Cerebellar nuclear complex (tissue), 1 donor: Measurements from ENCODE around the gene PDXDC1.
"Not testable (repeated sequence)": the region's sequence is repeated elsewhere in the genome, so short reads cannot be mapped to it uniquely, and the experiment has no call there.

Source experiments
- DNase-seq, 2 experiments: peaks; one replicate each; lab custom pipeline; 2025; lab: John Stamatoyannopoulos, UW

PDXDC1 gene

DNA sequence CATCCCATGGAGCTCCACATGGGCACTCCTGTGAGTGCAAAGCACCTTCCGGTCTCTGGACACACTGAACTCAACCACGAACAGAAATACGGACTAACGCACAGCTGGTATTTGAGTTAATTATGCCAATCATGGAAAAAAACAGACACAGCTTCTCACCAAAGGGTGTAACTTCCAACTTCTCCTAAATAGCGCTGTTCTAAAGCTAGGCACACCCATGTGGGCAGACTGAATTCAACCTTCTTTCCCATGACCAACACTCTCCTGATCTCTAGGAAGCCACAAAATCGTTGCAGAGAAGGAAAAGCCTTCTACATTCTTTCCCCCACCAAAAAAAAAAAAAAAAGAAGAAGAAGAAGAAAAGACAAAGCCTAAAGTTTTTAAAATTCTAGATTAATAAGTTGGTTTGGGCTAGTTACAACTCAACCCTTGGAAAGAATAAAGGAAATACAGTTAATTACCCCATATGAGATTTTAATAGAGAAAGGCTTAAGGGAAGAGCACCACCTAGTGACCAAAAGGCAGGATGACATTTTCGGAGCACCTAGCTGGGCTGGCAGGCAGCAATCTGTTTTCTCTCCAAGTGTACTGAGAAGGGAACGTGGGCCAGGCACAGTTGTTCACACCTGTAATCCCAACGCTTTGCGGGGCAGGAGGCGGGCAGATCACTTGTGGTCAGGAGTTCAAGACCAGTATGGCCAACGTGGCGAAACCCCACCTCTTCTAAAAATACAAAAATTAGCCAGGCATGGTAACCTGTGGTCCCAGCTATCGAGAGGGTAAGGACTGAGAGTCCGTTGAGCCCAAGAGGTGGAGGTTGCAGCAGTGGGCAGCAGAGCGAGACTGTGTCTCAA, 97.3 kb downstream of the PDXDC1 start:
- DNase-seq: not testable (repeated sequence)

- DNase-seq: no peak
Measured at GRCh38 chr16:15073101-15073500, 98.3 kb downstream of the PDXDC1 start.

DNA sequence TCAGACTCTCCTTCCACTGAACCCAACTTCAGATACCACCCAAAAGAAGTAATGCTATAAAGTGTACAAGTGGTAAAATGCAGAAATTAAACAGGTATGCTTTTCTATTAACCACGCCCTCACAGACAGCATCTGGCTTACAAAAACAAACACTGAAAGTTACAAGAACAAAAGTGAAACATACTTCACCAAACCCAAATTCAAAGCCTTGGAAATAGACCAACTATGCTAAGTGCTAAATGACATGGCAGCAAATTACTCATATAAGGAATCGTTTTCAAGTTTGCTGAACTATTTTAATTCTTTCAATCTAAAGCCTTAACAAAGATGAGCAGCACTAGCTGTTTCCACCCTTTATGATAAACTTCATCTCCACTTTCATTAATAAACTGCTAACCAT, 101.3 kb downstream of the PDXDC1 start:
- DNase-seq: not testable (repeated sequence)

DNA sequence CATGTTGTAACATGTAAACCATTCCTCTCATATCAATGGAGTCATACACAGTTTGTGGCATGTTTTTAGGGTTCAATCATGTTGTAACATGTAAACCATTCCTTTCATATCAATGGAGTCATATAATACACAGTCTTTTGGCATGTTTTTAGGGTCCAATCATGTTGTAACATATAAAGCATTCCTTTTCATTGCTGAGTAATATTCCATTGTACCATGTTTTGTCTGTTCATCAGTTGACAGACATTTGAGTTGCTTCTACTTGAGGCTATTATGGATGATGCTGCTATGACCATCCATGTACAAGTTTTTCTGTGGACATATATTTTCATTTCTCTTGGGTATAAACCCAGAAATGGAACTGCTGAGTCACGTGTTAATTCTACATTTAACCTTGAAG, 106.1 kb downstream of the PDXDC1 start:
- DNase-seq: not testable (repeated sequence)

DNA sequence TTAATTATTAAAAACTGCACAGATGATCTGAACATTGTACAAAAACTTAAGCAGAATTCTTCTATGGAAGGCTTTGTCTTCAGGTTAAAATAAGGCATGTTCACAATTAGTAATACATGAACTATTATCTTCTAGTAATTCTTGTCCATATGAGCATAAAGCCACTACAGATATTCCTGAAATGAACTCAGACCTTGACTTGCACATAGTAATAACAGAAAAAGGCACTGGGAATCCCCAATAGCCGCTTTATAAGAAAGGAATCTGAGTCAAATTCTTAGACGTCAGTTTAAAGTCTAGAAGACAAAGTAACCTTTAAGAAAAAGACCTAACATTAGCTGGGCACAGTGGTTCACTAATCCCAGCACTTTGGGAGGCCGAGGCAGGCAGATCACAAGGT, 108.0 kb downstream of the PDXDC1 start:
- DNase-seq: not testable (repeated sequence)

- not testable (repeated sequence) for DNase-seq
Measured at GRCh38 chr16:15090663-15091269, 115.9 kb downstream of the PDXDC1 start.

DNA sequence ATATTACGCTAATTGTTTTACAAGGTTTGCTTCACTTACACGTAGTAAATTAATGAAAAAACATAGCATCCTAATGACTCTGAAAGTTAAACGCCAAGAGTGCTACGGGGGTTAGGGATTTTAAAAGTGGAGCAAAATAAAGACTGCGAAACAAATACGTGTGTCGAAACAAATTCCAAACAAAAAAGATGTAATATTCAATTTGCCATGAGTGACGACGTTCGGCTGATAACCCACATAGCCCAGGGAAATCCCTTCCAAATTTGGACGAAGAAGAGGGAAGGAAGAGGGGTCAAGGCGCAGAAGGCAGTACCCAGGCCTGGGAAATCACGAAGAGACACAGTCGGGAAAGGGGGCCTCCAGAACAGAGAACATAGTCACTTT, 118.7 kb downstream of the PDXDC1 start:
- DNase-seq: not testable (repeated sequence)

DNA sequence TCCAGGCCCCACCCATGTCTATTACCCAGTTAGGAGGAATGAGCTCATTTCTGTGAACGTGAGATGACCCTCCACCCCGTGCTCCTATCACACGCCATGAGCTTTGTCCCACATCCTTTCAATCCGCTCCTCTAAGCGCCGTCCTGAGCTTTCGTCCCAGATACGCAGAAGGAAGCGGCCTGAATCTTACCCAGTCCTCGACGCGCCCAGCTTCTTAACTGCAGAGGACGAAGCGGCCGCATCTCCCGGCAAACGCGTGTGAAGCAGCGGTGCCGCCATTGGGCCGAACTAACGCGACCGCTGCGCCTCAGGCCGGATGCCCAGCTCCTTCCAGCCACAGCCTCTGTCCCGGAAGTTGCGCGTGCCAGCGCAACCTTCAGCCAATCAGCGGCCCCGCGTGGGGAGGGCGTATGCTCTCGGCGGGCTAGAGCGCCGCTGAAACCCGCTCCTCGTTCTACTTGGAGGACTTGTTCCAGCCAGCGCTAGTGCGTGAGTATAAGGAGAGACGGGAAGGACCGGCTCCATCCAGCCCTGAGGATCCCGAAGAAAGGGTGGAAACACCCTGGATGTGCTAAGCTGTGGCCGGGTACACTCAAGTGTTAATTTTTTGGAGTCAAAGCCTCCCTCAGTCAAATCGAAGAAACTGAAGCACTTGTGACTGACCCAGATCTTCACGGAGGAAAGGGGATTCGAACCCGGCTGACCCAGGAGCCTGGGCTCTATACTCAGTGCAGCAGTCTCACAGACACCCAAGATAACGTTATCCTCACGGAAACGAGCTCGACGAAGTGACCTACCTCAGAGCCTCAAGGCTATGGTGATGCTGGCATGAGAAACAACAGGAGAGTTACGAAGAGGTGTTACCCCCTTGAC, 119.4 kb downstream of the PDXDC1 start, which contains the start of gene RRN3:
TSS of gene RRN3 (minus strand) at position 318 of the 873 bp plus-strand sequence. CDS start at position 279, 39 bp downstream.
- peak; percentile 11 to 90 for DNase-seq

DNA sequence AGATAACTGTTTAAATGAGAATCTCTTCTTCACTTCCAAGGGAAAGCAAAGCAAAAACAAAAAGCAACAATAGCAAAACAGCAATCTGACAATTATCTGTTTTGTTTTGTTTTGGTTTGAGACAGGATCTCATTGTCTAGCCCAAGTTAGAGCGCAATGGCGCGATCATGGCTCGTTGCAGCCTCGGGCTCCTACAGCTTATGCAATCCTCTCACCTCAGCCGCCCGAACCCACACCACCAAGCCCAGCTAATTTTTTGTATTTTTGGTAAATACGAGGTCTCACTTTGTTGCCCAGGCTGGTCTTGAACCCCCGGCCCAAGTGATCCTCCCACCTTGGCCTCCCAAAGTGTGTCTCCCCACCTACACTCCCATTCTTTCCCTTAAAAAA, 121.8 kb downstream of the PDXDC1 start:
- not testable (repeated sequence) for DNase-seq

GRCh38 chr16:15099366-15099909, 124.6 kb downstream of the PDXDC1 start:
- not testable (repeated sequence) for DNase-seq

DNA sequence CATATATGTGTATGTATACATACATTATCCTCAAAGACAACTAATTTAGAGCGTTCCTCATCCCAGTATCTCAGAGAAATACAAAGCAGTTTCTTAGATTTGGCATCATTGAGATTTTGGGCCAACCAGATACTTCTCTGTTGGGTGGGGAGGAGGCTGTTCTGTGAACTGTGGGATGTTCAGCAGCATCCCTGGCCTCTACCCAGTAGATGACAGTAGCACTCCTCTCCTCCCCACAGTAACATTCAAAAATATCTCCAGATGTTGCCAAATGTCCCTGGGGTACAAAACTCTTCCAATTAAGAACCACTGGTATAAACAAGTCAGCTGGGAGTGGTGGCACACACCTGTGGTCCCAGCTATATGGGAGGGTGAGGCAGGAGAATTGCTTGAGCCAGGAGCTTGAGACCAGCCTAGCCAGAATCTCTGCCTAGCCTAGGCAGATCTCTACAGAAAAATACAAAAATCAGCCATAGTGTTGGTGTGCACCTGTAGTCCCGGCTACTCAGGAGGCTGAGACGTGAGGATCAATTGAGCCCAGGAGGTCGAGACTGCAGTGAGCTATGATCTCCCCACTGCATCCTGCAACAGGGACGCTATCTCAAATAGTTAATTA, 125.7 kb downstream of the PDXDC1 start:
- not testable (repeated sequence) for DNase-seq

GRCh38 chr16:15127641-15128425, 153.0 kb downstream of the PDXDC1 start:
- not testable (repeated sequence) for DNase-seq

DNA sequence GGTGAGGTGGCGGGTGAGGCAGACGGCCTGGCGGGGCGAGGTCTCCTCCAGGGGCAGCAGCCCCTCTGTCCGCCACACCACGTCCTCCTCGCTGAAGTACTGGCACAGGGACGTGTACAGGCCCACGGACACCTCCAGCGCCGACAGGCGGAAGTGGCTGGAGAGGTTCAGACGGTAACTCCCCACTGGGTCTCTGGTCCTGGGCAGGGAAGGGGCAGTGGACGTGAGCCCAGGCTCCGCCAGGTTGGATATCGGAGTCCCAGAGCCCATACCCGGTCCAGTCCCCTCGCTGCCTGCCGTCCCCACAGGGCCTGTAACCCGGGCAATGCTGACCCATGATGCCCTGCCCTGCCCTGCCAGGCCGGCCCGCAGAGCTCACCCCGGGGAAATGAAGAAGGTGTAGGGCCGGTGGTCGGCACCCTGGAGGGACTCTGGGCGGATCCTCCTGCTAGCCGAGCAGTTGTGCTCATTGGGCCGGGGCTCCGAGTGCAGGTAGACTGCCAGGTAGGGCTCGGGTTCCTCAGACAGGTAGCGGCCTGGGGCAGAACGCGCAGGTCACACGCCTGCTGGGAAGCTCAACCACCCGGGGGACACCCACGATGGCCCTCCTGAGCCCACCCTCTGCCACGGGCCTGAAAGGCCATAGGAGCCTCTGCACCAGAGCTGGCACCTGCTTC, 155.6 kb downstream of the PDXDC1 start:
- not testable (repeated sequence) for DNase-seq

DNA sequence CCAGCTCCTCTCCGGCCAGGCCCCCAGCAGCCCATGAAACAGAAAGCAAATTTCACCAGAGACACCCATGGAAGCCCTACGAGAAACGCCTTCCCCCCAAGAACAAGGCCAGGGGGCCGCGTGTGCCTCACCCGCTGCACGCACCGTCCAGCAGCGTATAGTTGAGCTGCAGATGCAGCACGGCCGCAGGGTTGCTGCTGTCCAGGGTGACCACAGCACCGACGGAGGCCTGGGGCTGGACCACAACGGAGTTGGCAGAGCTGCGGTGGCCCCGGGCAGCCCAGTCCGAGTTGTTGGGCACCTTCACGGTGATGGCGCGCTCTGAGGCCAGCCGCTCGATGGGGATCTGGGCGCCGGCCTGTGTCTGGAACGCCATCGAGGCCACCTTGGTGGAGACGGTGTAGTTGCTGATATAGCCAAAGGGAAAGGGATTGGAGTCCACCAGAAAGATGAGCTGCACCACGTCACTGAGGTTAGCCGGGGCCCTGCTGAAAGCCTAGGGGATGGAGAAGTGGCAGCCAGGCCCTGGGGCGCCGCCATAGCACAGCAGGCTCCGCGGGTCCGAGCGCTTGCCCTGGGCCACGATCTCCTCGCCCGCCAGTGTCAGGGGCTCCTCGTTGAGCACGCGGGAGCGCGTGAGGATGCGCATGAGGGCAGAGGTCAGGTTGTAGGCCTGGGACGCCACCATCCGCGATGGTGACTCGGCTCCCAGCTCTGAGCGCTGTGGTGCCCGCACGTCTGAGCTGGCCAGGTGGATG, 156.3 kb downstream of the PDXDC1 start:
- not testable (repeated sequence) for DNase-seq

DNA sequence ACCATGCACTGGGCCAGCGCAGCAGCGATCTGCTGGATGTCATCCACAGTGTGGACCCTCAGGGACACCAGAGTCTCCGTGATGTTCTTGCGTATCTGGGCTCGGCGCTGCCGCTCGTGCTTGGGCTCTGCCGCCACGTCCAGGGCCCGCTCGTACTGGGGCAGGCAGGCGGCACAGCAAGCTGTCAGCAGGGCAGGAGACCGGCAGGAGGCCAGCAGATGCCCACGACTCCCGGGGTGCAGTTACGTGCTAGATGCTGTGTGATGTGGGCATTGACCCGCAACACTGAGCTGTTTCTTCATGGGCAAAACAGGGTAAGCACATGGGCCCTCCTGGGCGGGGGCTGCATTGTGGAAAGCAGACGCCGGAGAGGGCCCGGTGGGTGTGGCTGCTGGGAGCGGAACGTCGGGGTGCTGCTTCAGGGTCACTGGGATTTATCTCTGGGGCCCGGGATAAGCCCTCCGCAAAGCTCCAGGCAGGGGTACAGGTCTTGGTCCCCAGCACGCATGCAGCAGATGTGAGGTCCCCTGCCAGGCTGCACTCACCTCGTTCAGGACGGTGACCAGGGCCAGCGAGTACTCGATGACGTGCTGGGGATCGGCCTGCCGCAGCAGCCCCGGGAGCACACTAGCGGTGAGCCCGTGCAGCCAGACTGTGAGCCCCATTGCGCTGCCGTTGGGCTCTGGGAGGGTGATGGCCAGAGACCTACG, 158.0 kb downstream of the PDXDC1 start:
- not testable (repeated sequence) for DNase-seq

DNA sequence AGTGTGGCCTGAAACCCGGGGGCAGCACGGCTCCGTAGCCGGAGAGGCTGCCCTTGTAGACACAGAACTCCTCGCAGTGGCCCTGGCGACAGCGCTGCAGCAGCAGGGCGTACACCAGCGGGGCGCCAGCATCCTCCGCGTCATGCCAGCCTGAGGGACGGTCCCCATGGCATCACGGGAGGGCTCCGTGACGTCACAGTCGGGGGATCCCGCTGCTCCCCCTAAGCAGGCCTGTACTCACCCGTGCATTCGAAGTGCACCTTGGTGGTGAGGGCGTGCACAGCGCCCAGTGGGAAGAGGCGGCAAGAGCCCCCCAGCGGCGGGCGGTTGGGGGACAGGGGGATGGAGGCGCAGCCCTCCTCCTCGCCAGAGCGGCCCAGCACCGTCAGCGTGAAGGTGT, 158.7 kb downstream of the PDXDC1 start:
- DNase-seq: not testable (repeated sequence)

DNA sequence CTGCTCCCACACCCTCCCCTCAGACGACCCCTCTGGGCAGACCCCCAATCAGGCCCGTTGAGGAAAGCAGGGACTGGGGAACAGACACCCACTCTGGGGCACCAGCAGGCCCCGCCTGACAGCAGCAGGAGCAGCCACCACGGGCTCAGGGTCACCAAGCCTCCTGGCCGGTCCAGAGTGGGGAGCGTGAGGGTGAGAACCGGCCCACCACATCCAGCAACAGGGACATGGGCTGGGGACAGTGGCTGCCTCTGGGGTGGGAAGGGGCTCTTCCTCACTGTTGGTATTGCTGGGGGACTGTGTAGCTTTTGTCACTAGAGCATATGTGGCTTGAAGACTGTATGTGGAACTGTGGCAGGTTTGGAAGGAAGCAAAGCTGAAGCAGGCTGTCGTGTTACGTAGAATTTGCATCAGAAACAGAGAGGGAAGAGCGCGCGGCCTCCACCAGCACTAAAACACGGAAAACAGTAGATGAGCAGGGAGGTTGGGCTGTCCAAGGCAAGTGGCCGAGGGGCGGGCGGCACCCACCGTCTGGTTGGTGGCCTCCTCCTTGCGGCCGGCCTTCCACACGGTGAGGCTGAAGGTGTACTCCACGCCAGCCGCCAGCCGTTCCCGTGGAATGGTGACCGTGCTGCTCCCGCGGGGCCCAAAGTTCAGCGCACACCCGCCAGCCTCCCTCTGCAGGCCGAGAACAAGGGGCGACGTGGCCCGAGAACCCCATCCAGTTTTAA, 160.1 kb downstream of the PDXDC1 start:
- not testable (repeated sequence) for DNase-seq
